Activated CD4-positive, alpha-beta memory T cell treated with anti-CD3 and anti-CD28 coated beads for 36 hours (primary cell): ENCODE data around the gene ASH1L. TPM values are rescaled to one million over a fixed set of nuclear protein-coding genes. Genes with fewer than 3 reads are reported as not detected.

Experiments
- CTCF ChIA-PET: fragments of 350-600 bp; sonication (Branson Sonifier 250); formaldehyde crosslinking; loops from one replicate; lab custom pipeline; 2021; ENCODE audit warnings: antibody characterized with exemption, inconsistent platforms; lab: Charles Lee
- POLR2A ChIA-PET: fragments of 350-600 bp; sonication (Branson Sonifier 250); formaldehyde crosslinking; loops from one replicate; lab custom pipeline; 2021; ENCODE audit warnings: antibody characterized with exemption; lab: Charles Lee
- DNase-seq: peaks from one replicate; pipeline ENCODE4 v3.0.0-alpha.2; 2020
- H3K27ac Mint-ChIP-seq: one replicate; pipeline ENCODE4 v1.8.0; 2021; ENCODE audit warnings: mixed read lengths
- H3K27me3 Mint-ChIP-seq: one replicate; pipeline ENCODE4 v1.8.0; 2021; ENCODE audit warnings: mixed read lengths
- H3K36me3 Mint-ChIP-seq: one replicate; pipeline ENCODE4 v1.8.0; 2021; ENCODE audit warnings: mixed read lengths
- H3K4me1 Mint-ChIP-seq: one replicate; pipeline ENCODE4 v1.8.0; 2021; ENCODE audit warnings: low read depth, mixed read lengths
- H3K4me3 Mint-ChIP-seq: one replicate; pipeline ENCODE4 v1.8.0; 2021; ENCODE audit warnings: mild to moderate bottlenecking, mixed read lengths
- H3K9me3 Mint-ChIP-seq: one replicate; pipeline ENCODE4 v1.8.0; 2021; ENCODE audit warnings: mixed read lengths
- intact Hi-C: fragments of 100-400 bp; cut with micrococcal nuclease; formaldehyde crosslinking; loops from one replicate; pipeline ENCODE4 v1.15.1; 2023
- total RNA-seq, 2 experiments: library from RNA; stranded (reverse); gene quantifications; one replicate each; pipeline ENCODE4 v1.2.3, GENCODE V29; 2021

The ASH1L gene
- total RNA-seq, 2 experiments from 2014 or later: 28.8 to 29.6 TPM

GRCh38 chr1:155548706-155549105, 13.9 kb downstream of the ASH1L start:
- ChIA-PET POLR2A (no interaction called here), CTCF (no interaction called here)
- H3K4me3 Mint-ChIP-seq: no peak overlapping the region
- intact Hi-C loops: no loop called here
- peaks cover 48% of the 10 kb centered on the region for H3K4me1 Mint-ChIP-seq
- H3K36me3 Mint-ChIP-seq: peaks cover 2% of the 10 kb centered on the region
- no peaks in the 10 kb centered on the region for H3K9me3 Mint-ChIP-seq
- H3K27me3 Mint-ChIP-seq: no peaks in the 10 kb centered on the region
- no peak for DNase-seq
- no peak overlapping the region for H3K27ac Mint-ChIP-seq

GRCh38 chr1:155540000-155540874, 22.4 kb downstream of the ASH1L start:
- H3K4me3 Mint-ChIP-seq: no peak overlapping the region
- ChIA-PET CTCF (interaction anchor here (0.6 to 1.2 kb wide), 3 partner anchors 11 to 36 kb away, joined by 3 to 4 read pairs (median 3); no protein-coding TSS in a partner anchor), POLR2A (interaction anchor here (0.6 to 0.9 kb wide), 4 partner anchors 9 to 25 kb away, joined by 3 to 4 read pairs (median 3); no protein-coding TSS in a partner anchor)
- peak; percentile 43 for DNase-seq
- no peaks in the 10 kb centered on the region for H3K36me3 Mint-ChIP-seq
- no peaks in the 10 kb centered on the region for H3K9me3 Mint-ChIP-seq
- peak overlapping the region; percentile 90 for H3K27ac Mint-ChIP-seq
- peaks cover 65% of the 10 kb centered on the region for H3K4me1 Mint-ChIP-seq
- intact Hi-C loops: loop anchor here (5.0 kb wide), 1 partner anchor 263 kb away; the partner anchor contains the start of gene HCN3
- no peaks in the 10 kb centered on the region for H3K27me3 Mint-ChIP-seq

- Mint-ChIP-seq H3K27me3 (no peaks in the 10 kb centered on the region), H3K36me3 (peaks cover 2% of the 10 kb centered on the region), H3K27ac (peak overlapping the region; percentile 98), H3K9me3 (peaks cover 2% of the 10 kb centered on the region), H3K4me3 (no peak overlapping the region), H3K4me1 (peaks cover 67% of the 10 kb centered on the region)
- no peak for DNase-seq
- CTCF ChIA-PET: interaction anchor here (1.4 kb wide), 1 partner anchor 35 kb away, joined by 6 read pairs; no protein-coding TSS in a partner anchor
- intact Hi-C loops: loop anchor here (2.0 to 5.0 kb wide), 2 partner anchors 14 to 260 kb away; partner anchors contain the start of gene HCN3
- POLR2A ChIA-PET: interaction anchor here (1.6 to 2.1 kb wide), 2 partner anchors 23 to 26 kb away, joined by 9 to 19 read pairs; partner anchors contain the start of gene ASH1L
Measured at GRCh38 chr1:155537193-155537592, 25.4 kb downstream of the ASH1L start.

- CTCF ChIA-PET: no interaction called here
- Mint-ChIP-seq H3K4me3 (no peak overlapping the region), H3K36me3 (peaks cover 4% of the 10 kb centered on the region), H3K9me3 (peaks cover 2% of the 10 kb centered on the region), H3K4me1 (peaks cover 43% of the 10 kb centered on the region), H3K27ac (no peak overlapping the region), H3K27me3 (no peaks in the 10 kb centered on the region)
- intact Hi-C loops: no loop called here
- POLR2A ChIA-PET: no interaction called here
- no peak for DNase-seq
Measured at GRCh38 chr1:155531624-155532023, 31.0 kb downstream of the ASH1L start.

DNA sequence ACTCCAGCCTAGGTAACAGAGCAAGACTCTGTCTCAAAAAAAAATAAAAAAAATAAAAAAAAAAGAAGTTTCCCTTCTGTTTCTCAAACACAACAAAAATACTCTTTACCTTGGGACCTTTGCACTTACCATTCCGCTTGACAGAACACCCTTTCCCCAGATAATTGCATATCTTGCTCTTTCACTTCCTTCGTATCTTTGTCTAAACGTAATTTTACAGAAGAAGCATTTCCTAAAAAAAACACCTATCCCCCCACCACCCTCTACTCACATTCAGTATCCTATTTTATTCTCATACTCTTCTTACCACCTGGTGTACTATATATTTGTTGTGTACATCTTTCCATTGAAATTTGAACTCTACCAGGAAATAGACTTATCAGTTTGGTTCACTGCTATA, 32.7 kb downstream of the ASH1L start:
- no peak for DNase-seq
- intact Hi-C loops: no loop called here
- Mint-ChIP-seq H3K4me1 (peaks cover 36% of the 10 kb centered on the region), H3K36me3 (peaks cover 4% of the 10 kb centered on the region), H3K4me3 (no peak overlapping the region), H3K27me3 (no peaks in the 10 kb centered on the region), H3K27ac (no peak overlapping the region), H3K9me3 (peaks cover 2% of the 10 kb centered on the region)
- ChIA-PET POLR2A (no interaction called here), CTCF (no interaction called here)

DNA sequence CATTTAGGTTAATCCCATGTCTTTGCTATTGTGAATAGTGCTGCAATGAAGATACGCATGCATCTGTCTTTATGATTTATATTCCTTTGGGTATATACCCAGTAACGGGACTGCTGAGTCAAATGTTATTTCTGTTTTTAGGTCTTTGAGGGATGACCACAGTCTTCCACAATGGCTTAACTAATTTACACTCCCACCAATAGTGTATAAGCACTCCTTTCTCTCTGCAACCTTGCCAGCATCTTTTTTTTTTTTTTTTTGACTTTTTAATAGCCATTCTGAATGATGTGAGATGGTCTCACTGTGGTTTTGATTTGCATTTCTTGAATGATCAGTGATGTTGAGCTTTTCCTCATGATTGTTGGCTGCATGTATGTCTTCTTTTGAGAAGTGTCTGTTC, 33.5 kb downstream of the ASH1L start:
- CTCF ChIA-PET: interaction anchor here (1.2 kb wide), 1 partner anchor 11 kb away, joined by 3 read pairs; no protein-coding TSS in a partner anchor
- DNase-seq: no peak

GRCh38 chr1:155527677-155528076, 34.9 kb downstream of the ASH1L start:
- Mint-ChIP-seq H3K36me3 (peaks cover 2% of the 10 kb centered on the region), H3K9me3 (no peaks in the 10 kb centered on the region), H3K27me3 (no peaks in the 10 kb centered on the region), H3K4me1 (peaks cover 41% of the 10 kb centered on the region), H3K27ac (no peak overlapping the region), H3K4me3 (no peak overlapping the region)
- ChIA-PET POLR2A (no interaction called here), CTCF (interaction anchor here (1.1 kb wide), 1 partner anchor 201 kb away, joined by 3 read pairs; no protein-coding TSS in a partner anchor)
- intact Hi-C loops: no loop called here
- no peak for DNase-seq

More for the DNA sequence above, 33.5 kb downstream of the ASH1L start:
- POLR2A ChIA-PET: no interaction called here
- intact Hi-C loops: no loop called here
- peaks cover 4% of the 10 kb centered on the region for H3K36me3 Mint-ChIP-seq
- H3K27ac Mint-ChIP-seq: no peak overlapping the region
- H3K4me1 Mint-ChIP-seq: peaks cover 34% of the 10 kb centered on the region
- H3K9me3 Mint-ChIP-seq: peaks cover 2% of the 10 kb centered on the region
- H3K4me3 Mint-ChIP-seq: no peak overlapping the region
- H3K27me3 Mint-ChIP-seq: no peaks in the 10 kb centered on the region

GRCh38 chr1:155526356-155526755, 36.2 kb downstream of the ASH1L start:
- ChIA-PET POLR2A (no interaction called here), CTCF (no interaction called here)
- H3K4me1 Mint-ChIP-seq: peaks cover 39% of the 10 kb centered on the region

DNA sequence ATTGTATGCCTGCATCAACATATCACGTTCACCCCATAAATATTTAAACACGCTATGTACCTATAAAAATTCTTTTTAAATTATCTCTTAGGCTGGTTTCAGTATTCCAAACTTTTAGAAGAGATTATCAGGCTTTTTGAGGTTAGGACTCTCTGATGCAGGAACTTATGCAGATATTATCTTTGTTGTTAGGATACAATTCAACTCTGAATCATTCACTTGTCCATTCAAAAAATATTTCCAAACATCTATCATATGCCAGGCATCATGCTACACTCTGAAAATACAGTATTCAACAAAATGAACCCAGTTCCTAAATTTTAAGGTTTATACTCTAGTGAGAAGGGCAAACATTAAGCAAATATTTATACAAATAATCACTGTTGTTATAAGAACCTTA, 40.5 kb downstream of the ASH1L start:
- intact Hi-C loops: loop anchor here (5.0 kb wide), 1 partner anchor 55 kb away; no protein-coding TSS in a partner anchor
- no peak overlapping the region for H3K27ac Mint-ChIP-seq
- H3K9me3 Mint-ChIP-seq: no peaks in the 10 kb centered on the region
- DNase-seq: no peak
- H3K36me3 Mint-ChIP-seq: peaks cover 16% of the 10 kb centered on the region
- H3K4me3 Mint-ChIP-seq: no peak overlapping the region
- H3K27me3 Mint-ChIP-seq: no peaks in the 10 kb centered on the region
- ChIA-PET CTCF (no interaction called here), POLR2A (no interaction called here)
- H3K4me1 Mint-ChIP-seq: peaks cover 43% of the 10 kb centered on the region

More at GRCh38 chr1:155526356-155526755, 36.2 kb downstream of the ASH1L start:
- Mint-ChIP-seq H3K36me3 (peaks cover 2% of the 10 kb centered on the region), H3K27ac (no peak overlapping the region), H3K9me3 (no peaks in the 10 kb centered on the region), H3K27me3 (no peaks in the 10 kb centered on the region), H3K4me3 (no peak overlapping the region)
- intact Hi-C loops: no loop called here
- DNase-seq: no peak

DNA sequence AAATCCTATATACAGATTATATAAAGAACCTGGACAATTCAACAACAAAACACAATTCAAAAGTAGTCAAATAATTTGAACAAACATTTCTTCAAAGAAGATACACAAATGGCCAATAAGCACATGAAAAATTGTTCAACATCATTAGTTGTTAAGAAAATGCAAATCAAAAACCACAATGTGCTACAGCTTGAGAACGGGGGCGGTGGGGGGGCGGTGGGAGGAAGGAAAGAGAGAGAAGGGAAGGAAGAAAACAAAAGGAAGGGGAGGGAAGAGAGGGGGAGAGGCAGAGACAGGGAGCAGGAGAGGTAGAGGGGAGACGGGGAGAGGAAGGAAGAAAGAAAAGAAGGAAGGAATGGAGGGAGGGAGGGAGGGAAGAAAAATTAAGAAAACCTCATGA, 44.1 kb downstream of the ASH1L start:
- intact Hi-C loops: loop anchor here (10.0 kb wide), 1 partner anchor 46 kb away; the partner anchor contains the start of gene ASH1L
- Mint-ChIP-seq H3K27ac (peak overlapping the region; percentile 13), H3K27me3 (no peaks in the 10 kb centered on the region), H3K9me3 (no peaks in the 10 kb centered on the region), H3K4me1 (peaks cover 55% of the 10 kb centered on the region), H3K4me3 (no peak overlapping the region), H3K36me3 (peaks cover 17% of the 10 kb centered on the region)
- ChIA-PET POLR2A (no interaction called here), CTCF (interaction anchor here (0.9 kb wide), 1 partner anchor 196 kb away, joined by 4 read pairs; no protein-coding TSS in a partner anchor)
- DNase-seq: no peak

- Mint-ChIP-seq H3K27me3 (no peaks in the 10 kb centered on the region), H3K9me3 (no peaks in the 10 kb centered on the region), H3K36me3 (peaks cover 6% of the 10 kb centered on the region), H3K4me1 (peaks cover 48% of the 10 kb centered on the region), H3K4me3 (peak overlapping the region; percentile 54), H3K27ac (peak overlapping the region; percentile 75)
- ChIA-PET POLR2A (interaction anchor here (1.0 kb wide), 1 partner anchor 25 kb away, joined by 3 read pairs; no protein-coding TSS in a partner anchor), CTCF (no interaction called here)
- peak; percentile 31 for DNase-seq
- intact Hi-C loops: loop anchor here (1.0 to 10.0 kb wide), 2 partner anchors 22 to 50 kb away; partner anchors contain the start of gene ASH1L
Measured at GRCh38 chr1:155514582-155515187, 47.9 kb downstream of the ASH1L start.
